Measurements from ENCODE around the gene DTX2.
"Not testable (repeated sequence)": the region's sequence is repeated elsewhere in the genome, so short reads cannot be mapped to it uniquely, and the experiment has no call there.

DNA sequence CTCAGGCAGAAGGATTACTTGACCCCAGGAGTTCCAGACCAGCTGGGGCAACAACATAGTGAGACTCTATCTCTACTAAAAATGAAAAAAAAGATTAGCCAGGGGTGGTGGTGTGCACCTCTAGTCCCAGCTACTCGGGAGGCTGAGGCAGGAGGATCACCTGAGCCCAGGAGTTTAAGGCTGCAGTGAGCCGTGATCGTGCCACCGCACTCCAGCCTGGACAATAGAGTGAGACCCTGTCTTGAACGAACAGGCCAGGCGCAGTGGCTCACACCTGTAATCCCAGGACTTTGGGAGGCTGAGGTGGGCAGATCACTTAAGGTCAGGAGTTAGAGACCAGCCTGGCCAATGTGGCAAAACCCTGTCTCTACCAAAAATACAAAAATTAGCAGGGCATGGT, 55.4 kb downstream of the DTX2 start:
- TF ChIP-seq, protein P1, sequence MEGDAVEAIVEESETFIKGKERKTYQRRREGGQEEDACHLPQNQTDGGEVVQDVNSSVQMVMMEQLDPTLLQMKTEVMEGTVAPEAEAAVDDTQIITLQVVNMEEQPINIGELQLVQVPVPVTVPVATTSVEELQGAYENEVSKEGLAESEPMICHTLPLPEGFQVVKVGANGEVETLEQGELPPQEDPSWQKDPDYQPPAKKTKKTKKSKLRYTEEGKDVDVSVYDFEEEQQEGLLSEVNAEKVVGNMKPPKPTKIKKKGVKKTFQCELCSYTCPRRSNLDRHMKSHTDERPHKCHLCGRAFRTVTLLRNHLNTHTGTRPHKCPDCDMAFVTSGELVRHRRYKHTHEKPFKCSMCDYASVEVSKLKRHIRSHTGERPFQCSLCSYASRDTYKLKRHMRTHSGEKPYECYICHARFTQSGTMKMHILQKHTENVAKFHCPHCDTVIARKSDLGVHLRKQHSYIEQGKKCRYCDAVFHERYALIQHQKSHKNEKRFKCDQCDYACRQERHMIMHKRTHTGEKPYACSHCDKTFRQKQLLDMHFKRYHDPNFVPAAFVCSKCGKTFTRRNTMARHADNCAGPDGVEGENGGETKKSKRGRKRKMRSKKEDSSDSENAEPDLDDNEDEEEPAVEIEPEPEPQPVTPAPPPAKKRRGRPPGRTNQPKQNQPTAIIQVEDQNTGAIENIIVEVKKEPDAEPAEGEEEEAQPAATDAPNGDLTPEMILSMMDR (IDR thresholded peaks at IDR 0.05 in 8 of 11, conservative IDR thresholded peaks at IDR 0.05 in 3 of 11) = not testable (repeated sequence)
- not testable (repeated sequence) for TF ChIP-seq POLR2A, POLR2AphosphoS5 (IDR thresholded peaks at IDR 0.05)
